K562 (cell line): ENCODE data around the gene LCE3E.

Experiments used
- ATF3 ChIP-seq, 2 experiments: fragments of 450-650 bp in 1 of 2; sonication (generic) in 1 of 2; formaldehyde crosslinking in 1 of 2; IDR thresholded peaks in 1 of 2; conservative IDR thresholded peaks in 1 of 2; 2 replicates each; pipeline versions ENCODE4 v1.6.1 to v1.8.1; 2016 to 2023; ENCODE audit warnings: mild to moderate bottlenecking in 2 of 2, moderate library complexity in 2 of 2, inconsistent platforms in 1 of 2, missing genetic modification reagents in 1 of 2
- CTCF ChIP-seq, 3 experiments: IDR thresholded peaks in 2 of 3; conservative IDR thresholded peaks in 1 of 3; 2 replicates each; pipeline ENCODE4 v1.5.1; 2011 to 2012; ENCODE audit warnings: low read length in 3 of 3, mild to moderate bottlenecking in 3 of 3, control low read depth in 2 of 3, improper control_type of control experiment in 1 of 3, inconsistent platforms in 1 of 3, low read depth in 1 of 3, mixed read lengths in 1 of 3, moderate library complexity in 1 of 3; ENCODE audit not compliant: insufficient read depth in 2 of 3
- MYC ChIP-seq, 2 experiments: fragments of 250-450 bp in 1 of 2; sonication (Bioruptor Pico) in 1 of 2; IDR thresholded peaks; 2 replicates each; pipeline versions ENCODE4 v1.5.1 to v1.6.1; 2012 to 2021; ENCODE audit warnings: low read depth in 2 of 2, borderline replicate concordance in 1 of 2, improper control_type of control experiment in 1 of 2, low read length in 1 of 2, mild to moderate bottlenecking in 1 of 2, moderate library complexity in 1 of 2
- SIN3A ChIP-seq, 2 experiments: fragments of 150-350 bp in 1 of 2; IDR thresholded peaks; 2 replicates each; pipeline ENCODE4 v1.6.1; 2011 to 2016; ENCODE audit warnings: borderline replicate concordance in 2 of 2, low read depth in 2 of 2, low read length in 2 of 2, mild to moderate bottlenecking in 2 of 2, moderate library complexity in 2 of 2; ENCODE audit not compliant: control insufficient read depth in 1 of 2
- ZFP30 ChIP-seq: fragments of 250-450 bp; sonication (Bioruptor Pico); IDR thresholded peaks from 2 replicates; pipeline ENCODE4 v1.8.0; 2022; ENCODE audit warnings: moderate library complexity, mild to moderate bottlenecking, inconsistent platforms, borderline replicate concordance

DNA sequence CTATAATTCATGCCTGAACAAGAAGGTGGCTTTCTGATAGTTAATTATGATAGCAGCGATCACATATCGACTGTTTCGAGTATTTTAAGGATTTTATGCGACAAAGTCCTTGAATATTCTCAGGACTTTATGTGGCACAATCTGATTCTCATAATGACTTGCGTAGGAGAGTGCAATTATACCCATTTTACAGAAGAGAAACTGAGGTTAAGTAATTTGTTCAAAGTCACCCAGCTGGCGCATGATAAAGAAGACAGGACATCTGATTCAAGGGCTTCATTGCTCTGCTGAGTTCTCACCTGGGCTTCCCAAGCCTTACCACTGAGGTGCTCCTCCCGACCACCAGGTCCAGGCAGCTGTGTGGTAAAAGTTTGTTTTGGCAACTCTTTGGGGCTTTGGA lies 50.5 kb downstream of the LCE3E start:
- TF ChIP-seq CTCF (IDR thresholded peaks at IDR 0.05 in 2 of 3, conservative IDR thresholded peaks at IDR 0.05 in 1 of 3; ENCODE audit: insufficient read depth in 2 of 3, low read depth in 1 of 3, low read length in 3 of 3) (no peak), MYC (IDR thresholded peaks at IDR 0.05; ENCODE audit: low read depth, low read length) (no peak), MYC (CRISPR knock-in tag; IDR thresholded peaks at IDR 0.05; ENCODE audit: borderline replicate concordance, low read depth) (no peak), ZFP30 (CRISPR knock-in tag) (no peak), SIN3A (IDR thresholded peaks at IDR 0.05; ENCODE audit: borderline replicate concordance in 2 of 2, control insufficient read depth in 1 of 2, low read depth in 2 of 2, low read length in 2 of 2) (no peak), ATF3 (IDR thresholded peaks at IDR 0.05) (no peak), ATF3 (CRISPR knock-in tag; conservative IDR thresholded peaks at IDR 0.05) (no peak)
